HG03060 (cell line): ENCODE data around the gene METTL16.

Experiments
- ATAC-seq: cut with Tn5 transposase; IDR thresholded peaks from one replicate; pipeline ENCODE4 v1.9.1; 2021; ENCODE audit warnings: low read depth, moderate number of reproducible peaks; ENCODE audit not compliant: unreplicated experiment

Gene METTL16

GRCh38 chr17:2369039-2369438 is 142.6 kb downstream of the METTL16 start:
- ATAC-seq: no peak

DNA sequence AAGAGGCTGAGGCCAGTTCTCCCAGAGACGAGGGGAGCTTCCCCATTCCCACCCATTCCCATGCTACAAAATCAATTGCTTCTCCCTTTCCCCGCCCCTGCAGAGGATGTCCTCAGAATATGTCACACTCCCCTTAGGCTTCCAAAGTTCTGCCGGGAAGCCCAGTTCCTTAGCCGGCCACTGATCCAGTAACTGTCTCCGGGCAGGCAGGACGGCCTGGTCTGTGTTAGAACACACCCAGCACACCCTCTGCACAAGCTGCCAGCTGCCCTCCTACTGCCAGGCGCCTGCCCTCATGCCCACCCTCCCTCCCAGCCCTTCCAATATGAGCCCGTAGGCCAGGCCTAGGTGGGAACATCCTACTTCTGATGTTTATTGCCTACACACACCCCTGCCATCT is 143.3 kb downstream of the METTL16 start:
- no peak for ATAC-seq

DNA sequence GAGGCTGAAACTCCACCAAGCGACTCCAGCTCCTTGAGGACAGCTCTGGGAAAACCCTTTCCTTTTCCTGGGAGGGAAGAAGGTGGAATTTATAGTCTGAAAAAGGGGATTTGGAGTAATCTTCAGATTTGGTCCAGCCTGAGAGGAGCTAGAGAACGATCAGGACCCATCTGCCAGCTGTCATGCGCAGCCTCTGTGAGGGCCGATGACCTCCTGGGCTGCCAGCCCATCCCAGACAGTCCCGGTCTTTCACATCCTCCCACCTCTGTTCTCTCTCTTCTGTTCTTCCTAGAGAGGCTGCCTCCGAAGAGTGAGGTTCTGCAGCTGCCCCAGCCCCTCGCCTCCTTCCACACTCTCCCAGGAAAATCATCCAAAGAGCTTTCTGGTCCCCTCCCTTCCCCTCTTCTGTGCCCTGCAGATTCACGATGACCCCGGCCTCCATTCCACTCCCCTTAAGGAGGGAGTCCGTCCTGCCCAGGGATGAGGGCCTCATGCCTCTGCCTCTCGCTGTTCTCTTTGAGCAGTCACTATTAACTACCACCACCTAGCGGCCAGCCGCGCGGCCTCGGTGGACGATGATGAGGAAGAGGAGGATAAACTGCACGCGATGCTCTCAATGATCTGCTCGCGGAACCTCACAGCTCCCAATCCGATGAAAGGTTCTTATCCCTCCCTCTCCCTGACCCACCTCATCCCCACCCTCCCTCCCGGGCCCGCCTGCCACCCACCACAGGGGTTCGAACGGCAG is 144.8 kb downstream of the METTL16 start:
- no peak for ATAC-seq
